NCI-H345 (cell line): ENCODE data around the gene EYS.

Experiments used
- DNase-seq: peaks from one replicate; lab custom pipeline; 2025; lab: John Stamatoyannopoulos, UW

EYS gene

GRCh38 chr6:64723327-64724058, 983.5 kb downstream of the EYS start:
- DNase-seq, result no peak

DNA sequence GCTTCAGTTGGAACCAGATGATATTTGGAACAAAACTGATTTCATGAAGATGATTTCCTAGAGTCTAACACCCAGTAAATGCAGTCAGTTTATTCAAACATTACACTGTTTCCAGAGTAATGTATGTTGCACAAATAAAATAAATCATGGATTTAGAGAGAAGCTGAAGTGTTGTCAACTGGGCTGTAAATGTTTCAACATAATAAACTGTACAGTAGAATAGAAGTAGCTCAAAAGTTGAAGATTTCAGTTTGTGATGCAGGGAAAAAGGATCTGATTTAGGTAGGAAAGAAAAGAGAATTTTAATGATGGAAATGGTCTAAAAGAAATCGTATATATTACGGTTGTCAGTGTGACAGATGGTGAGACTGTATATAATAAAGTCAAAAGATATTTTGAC, 985.2 kb downstream of the EYS start:
- DNase-seq, result no peak

DNA sequence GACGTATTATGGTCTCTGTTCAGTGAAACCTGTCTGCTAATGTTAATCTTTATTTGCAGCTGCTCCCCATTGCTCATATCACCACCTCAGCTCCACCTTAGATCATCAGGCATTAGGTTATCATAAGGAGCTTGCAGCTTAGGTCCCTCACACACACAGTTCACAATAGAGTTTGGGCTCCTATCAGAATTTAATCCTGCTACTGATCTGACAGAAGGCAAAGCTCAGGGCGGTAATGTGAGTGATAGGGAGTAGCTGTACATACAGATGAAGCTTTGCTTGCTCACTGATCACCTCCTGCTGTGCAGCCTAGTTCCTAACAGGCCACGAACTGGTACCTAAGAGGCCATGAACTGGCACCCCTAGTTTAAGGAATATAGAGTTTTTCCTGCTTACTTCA, 989.7 kb downstream of the EYS start:
- DNase-seq, result no peak

DNA sequence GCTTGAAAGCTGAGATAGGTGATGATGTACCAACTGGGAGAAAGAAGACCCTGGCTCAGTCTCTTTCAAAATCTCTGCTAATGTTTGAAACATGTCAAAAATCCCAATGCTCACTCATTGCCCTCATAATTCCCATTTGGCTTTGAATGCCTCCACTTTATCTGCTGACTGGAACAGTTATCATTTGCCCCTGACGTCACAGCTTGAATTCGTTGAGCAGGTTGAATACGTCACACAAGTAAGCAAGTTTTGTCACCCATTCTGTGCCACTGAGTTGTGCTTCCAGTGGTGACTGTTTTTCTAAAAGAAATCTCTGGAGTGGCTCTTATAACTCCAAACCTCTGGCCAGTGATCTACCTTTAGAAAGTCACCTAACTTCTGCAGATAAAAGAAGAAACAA, 991.4 kb downstream of the EYS start:
- DNase-seq, result no peak

DNA sequence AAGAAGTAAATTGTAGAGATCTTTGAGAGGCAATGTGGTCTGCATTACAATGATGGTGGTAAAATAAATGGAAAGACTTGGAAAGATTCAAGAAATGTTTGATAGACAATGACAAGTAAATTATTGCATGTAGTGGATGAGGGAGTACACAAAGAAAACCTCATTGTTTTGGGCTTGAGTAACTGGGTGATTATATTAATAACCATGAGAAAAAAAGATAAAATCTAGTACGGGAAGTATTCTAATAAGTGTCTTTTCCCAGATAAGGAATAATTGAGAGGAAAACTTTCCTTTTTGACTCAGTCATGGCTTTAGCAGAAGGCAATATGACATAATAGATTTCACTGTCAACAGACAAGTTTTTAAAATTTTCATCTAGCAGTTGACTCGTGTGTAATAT, 993.0 kb downstream of the EYS start:
- DNase-seq, result no peak

GRCh38 chr6:64713175-64713574, 993.9 kb downstream of the EYS start:
- DNase-seq, result no peak

DNA sequence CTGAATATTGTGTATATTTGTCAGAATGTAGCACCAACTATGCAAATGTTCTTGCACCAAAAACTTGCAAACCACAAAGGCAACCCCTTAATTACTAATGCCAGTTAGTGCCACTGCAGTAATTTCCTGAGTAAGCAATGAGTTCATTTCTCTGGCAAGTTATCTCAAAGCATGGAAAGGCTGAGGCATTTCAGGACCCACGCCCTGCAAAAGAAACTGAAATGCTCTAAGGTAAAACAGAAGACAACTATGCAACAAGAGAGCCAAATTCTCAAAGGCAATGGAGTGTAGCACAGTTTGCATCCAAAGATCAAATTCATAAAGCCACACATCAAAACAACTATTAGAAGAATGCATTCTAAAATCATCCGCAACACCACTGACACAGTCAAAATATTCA, 994.4 kb downstream of the EYS start:
- no peak for DNase-seq

- no peak for DNase-seq
These were observed 1003.1 kb downstream of the EYS start for GRCh38 chr6:64703922-64704321.

- no peak for DNase-seq
These were observed 1011.0 kb downstream of the EYS start for GRCh38 chr6:64696053-64696452.

DNA sequence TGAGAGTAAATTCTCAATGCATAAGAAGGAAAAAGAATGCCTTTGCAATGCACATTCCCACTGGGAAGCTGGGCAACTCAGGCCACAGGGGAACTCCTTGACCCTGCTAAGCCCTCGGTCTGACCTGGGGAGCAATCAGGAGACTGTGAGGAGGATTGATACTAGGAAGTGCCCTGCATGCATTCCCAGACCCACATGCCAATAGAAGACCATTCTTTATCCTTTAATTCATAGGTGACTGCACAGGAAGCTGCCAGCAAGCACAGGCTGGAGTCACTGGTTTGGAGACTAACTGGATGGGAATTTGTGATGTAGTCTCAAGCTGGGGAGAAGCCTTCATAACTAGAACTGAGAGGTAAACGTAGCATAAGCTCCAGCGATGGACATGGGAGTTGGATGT, 1012.7 kb downstream of the EYS start:
- DNase-seq, result no peak

- DNase-seq, result no peak
These were observed 1016.0 kb downstream of the EYS start for GRCh38 chr6:64691064-64691463.

GRCh38 chr6:64685401-64685800, 1021.6 kb downstream of the EYS start:
- no peak for DNase-seq

DNA sequence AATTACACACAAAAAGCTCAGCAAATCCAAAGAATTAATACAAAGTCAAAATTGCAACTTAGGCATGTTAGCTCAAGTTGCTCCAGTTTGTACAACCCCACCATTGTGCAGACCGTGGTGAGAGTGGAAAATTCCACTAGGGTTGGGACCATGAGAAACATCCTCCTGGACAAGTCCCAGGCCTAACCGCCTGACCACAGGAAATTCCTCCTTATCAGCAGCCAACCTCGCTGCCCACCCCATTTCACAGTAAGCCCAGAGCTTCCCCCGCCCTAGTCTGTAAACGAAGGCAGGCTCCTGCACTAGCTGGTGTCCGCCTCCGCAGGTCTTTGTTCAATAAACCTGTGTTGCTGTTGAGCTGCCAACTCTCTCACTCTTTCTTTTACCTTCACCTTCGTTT, 1023.3 kb downstream of the EYS start:
- DNase-seq, result no peak

GRCh38 chr6:64681416-64682160, 1025.4 kb downstream of the EYS start:
- DNase-seq, result no peak

DNA sequence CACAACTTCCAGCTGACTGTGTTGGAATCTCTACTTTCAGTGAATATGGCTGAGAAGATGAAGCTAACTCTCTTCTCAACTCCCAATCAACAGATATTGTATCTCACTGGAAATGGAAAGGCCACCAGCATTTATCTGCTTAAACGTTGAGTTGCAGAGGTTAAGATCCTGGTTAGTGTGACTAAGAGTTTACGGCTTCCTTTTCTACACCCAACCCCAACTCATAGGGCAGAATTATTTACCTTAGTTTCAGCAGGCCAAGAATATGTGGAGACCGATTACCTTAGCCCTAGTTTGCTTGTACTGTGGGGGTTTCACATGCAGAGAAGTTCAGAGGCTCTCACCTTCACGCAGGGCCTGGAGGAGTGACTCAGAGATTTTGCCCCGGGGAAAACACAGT, 1026.6 kb downstream of the EYS start:
- DNase-seq, result no peak

DNA sequence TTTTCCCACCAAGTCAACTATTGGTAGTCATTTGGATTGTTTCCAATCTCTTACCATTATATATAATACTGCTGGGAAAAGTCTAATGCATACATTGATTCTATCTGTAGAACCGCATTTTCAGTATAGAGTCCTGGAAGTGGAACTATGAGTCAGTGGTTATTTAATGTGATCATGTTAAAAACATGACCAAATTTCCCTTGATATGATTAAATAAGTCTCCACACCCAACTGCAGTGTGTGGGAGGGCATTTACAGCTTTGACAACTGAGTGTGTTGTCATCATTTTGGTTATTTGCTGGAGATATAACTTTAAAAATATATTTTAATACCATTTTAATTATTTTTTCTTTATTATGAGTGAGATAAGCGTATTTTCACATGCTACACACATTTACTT, 1027.6 kb downstream of the EYS start:
- DNase-seq, result no peak

DNA sequence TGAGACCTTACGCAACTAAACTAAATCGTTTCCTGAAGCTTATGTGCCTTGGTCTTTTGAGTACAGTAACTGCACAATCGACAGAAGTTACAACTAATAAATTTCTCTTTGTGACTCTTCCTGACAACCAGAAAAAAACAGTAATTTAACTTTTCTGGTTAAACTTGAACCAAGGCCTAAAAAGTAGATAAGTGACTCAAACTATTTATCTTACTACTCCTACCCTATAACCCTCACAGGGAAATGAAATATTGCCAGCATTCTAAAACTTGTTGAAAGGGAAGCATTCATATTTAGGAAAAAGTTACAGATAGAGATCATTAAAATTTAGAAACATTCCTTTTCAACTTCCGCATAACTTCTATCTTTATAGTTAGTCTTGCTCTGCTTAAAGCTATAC, 1034.4 kb downstream of the EYS start:
- DNase-seq, result no peak

DNA sequence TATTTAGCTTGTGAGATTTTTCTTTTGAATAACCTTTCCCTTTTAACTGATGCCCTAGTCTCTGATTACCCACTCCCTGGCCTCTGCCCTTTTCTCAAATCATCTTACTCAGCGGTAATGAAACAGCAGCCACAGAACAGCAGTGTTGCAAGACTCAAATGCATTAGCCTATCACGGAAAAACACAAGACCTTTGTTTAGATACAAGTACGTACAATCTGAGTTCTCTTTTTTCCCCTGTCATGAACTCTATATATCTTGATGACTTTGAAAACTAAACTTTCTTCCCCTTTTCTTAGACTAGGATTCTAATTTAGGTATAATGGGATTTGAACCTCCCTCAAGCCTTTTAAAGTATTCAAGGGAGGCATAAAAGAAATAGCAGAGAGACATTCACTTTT, 1034.9 kb downstream of the EYS start:
- DNase-seq, result no peak

- DNase-seq, result no peak
These were observed 1041.9 kb downstream of the EYS start for GRCh38 chr6:64665137-64665536.

DNA sequence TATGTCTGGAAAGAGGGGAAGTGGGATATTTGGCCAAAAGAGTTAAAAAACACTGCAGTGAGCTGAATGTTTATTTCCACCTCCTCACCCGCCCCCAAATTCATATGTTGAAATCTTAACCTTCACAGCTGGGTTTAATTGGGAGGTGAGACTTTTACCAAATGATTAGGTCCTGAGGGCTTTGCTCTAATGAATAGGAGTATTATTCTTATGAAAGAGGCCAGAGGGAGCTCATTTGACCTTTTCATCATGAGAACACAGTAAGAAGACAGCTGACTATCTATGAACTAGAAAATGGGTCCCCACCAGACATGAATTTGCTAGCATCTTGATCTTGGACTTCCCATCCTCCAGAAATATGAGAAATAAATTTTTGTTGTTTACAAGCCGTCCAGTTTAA, 1042.5 kb downstream of the EYS start:
- DNase-seq, result no peak

- no peak for DNase-seq
These were observed 1063.0 kb downstream of the EYS start for GRCh38 chr6:64644024-64644423.

GRCh38 chr6:64630901-64631300, 1076.1 kb downstream of the EYS start:
- no peak for DNase-seq

DNA sequence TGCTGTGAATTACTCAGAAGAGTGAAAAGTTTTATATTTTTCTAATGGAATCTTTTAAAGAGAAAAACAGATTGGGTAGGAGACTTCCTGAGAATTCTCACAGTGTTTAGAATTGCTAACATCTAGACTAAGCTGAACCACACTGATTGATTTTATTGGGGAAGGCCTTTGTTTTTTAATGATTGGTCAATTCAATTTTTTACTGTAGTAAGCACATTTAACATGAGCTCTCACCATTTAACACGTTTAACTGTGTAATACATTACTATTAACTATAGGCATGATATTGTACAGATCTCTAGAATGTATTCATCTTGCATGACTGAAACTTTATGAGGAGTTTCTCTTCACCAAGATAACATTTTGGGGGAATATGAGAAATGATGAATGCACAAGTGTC, 1084.1 kb downstream of the EYS start:
- no peak for DNase-seq

DNA sequence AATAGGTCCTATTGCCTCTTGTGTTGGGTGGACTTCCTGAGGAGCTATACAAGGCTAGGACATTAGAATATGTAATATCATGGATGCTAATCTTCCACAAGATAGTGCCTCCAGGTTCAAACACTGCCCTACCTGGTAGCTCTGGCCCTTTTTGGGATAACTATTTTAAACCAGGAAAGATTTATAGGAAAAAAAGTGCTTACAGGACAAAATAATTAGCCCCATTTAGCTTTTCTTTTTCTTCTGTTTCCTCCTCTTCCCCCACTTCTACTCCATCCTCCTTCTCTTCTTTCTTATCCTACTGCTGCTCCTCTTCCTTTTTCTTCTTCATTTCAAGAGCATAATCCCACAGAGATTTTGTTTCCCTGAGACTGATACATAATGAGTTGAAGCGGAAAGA, 1104.0 kb downstream of the EYS start:
- no peak for DNase-seq
